Activated CD4-positive, alpha-beta T cell treated with anti-CD3 and anti-CD28 coated beads, Interleukin-2, amount 50 U/mL, for 1 hour (primary cell): ENCODE data around the gene KRT35.

ENCODE experiments used
- DNase-seq: peaks from one replicate; pipeline ENCODE4 v3.0.0-alpha.2; 2020

KRT35 gene

GRCh38 chr17:41511716-41512115 lies 30.8 kb upstream of the KRT35 start:
- no peak for DNase-seq

- DNase-seq, result no peak
Measured at GRCh38 chr17:41511116-41511515, 30.2 kb upstream of the KRT35 start.

- DNase-seq, result no peak
Measured at GRCh38 chr17:41510251-41511065, 29.5 kb upstream of the KRT35 start.

GRCh38 chr17:41507315-41507880 lies 26.4 kb upstream of the KRT35 start:
- no peak for DNase-seq

- no peak for DNase-seq
Measured at GRCh38 chr17:41505809-41506767, 25.1 kb upstream of the KRT35 start.

- DNase-seq, result no peak
Measured at GRCh38 chr17:41505007-41505808, 24.3 kb upstream of the KRT35 start, which contains the start of gene KRT13. KRT13 (minus strand) TSS chr17:41505612; CDS start chr17:41505550, 62 bp downstream.

GRCh38 chr17:41504246-41504977 lies 23.5 kb upstream of the KRT35 start:
- no peak for DNase-seq

- DNase-seq, result no peak
Measured at GRCh38 chr17:41503202-41503601, 22.3 kb upstream of the KRT35 start.

GRCh38 chr17:41500131-41500911 lies 19.4 kb upstream of the KRT35 start:
- no peak for DNase-seq

GRCh38 chr17:41499714-41500113 lies 18.8 kb upstream of the KRT35 start:
- DNase-seq, result no peak

- DNase-seq, result no peak
Measured at GRCh38 chr17:41498276-41498675, 17.3 kb upstream of the KRT35 start.

- DNase-seq, result peak; percentile 43
Measured at GRCh38 chr17:41496803-41497484, 16.0 kb upstream of the KRT35 start.

GRCh38 chr17:41494524-41494923 lies 13.6 kb upstream of the KRT35 start:
- DNase-seq, result no peak

GRCh38 chr17:41492771-41493170 lies 11.8 kb upstream of the KRT35 start:
- DNase-seq, result no peak

GRCh38 chr17:41492351-41492750 lies 11.4 kb upstream of the KRT35 start:
- no peak for DNase-seq

GRCh38 chr17:41491476-41491875 lies 10.5 kb upstream of the KRT35 start:
- DNase-seq, result no peak

GRCh38 chr17:41490000-41490990 lies 9.3 kb upstream of the KRT35 start:
- no peak for DNase-seq

GRCh38 chr17:41489531-41489930 lies 8.6 kb upstream of the KRT35 start, which contains the start of gene KRT36:
KRT36 (minus strand) TSS chr17:41489910; CDS start chr17:41489864, 46 bp downstream.
- DNase-seq, result no peak
